GM21360 (cell line): ENCODE results near the gene RPS6KA4.

Source experiments
- ATAC-seq: cut with Tn5 transposase; IDR thresholded peaks from one replicate; pipeline ENCODE4 v1.9.1; 2021; ENCODE audit warnings: mild to moderate bottlenecking, moderate library complexity; ENCODE audit not compliant: unreplicated experiment

The RPS6KA4 gene

DNA sequence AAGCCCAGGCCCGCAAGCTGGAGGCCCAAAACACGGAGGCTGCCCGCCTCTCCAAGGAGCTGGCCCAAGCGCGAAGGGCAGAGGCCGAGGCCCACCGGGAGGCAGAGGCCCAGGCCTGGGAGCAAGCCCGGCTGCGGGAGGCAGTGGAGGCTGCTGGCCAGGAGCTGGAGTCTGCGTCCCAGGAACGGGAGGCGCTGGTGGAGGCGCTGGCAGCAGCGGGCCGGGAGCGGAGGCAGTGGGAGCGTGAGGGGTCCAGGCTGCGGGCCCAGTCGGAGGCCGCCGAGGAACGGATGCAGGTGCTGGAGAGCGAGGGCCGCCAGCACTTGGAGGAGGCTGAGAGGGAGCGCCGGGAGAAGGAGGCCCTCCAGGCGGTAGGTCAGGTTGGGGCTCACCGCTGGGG is 14.2 kb upstream of the RPS6KA4 start:
- ATAC-seq: no peak

DNA sequence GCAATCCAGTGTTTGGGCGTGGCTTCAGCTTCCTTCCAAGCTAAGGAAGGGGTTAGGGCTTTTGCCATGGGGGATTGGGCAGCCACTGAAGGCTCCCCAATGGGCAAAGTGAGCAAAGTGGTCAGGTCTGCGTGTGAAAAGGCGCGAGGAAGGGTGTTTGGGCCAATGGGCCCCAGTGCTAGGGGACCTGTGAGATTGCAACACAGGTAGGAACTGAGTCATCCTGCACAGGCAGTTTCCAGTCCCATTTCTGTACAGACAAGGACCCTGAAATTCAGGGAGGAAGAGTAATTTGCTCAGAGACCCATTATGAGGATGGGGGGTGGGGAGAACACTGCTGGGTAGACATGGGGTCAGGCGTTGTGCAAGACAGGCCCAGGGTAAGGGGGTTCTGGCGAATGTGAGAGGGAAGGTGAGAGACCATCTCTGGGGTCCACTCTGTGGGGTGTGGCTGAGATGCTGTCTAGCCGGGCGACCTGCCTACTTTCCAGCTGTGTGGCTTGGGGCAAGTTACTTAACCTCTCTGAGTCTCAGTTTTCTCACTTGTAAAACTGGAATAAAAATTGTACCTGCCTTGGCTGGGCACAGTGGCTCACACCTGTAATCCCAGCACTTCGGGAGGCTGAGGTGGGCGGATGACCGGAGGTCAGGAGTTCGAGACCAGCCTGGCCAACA is 11.6 kb upstream of the RPS6KA4 start:
- no peak for ATAC-seq

DNA sequence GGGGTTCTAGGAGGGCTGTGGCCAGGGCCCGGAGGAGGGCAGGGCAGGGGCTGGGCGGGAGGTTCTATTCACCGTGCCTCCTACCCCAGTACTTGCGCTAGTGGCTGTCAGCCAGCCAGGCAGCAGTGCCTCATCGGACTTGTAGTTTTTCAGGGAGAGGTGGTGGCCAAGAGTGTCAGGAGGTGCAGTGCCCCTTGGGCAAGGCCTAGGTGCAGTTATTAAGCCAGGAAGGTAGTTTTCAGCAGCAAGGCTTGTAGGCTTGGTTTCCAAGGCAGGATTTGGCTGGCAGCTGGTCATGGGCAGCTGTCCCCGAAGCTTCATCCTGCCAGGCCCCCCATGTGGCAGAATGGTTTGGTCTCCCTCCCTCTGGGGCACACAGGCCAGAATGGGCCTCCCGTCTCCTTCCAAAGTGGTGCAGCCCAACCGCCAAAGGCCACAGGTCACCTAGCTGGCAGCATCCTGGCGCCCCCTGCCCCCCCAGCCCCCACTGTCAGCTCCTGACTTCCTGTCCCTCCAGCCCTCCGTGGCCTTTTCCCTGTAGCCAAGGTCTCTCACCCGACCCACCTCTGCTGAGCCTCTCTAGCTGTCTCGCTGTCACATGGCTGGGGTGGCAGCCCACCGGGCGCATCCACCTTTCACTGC is 10.5 kb upstream of the RPS6KA4 start:
- ATAC-seq: no peak

DNA sequence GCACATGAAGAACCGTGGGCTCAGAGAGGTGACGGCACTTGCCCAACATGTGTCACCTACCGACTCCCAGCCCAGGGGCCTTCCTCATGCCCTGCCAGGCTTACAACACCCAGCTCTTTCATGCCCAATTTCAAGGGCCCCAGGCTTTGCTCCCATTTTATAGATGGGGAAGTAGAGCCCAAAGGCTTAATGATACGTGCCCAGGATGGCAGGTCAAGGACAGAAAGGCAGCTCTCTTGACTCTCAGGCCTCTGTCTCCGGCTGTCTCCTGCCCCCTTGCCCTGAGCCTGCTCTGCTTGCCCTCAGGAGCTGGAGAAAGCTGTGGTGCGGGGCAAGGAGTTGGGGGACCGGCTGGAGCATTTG is 10.0 kb upstream of the RPS6KA4 start:
- ATAC-seq: no peak

DNA sequence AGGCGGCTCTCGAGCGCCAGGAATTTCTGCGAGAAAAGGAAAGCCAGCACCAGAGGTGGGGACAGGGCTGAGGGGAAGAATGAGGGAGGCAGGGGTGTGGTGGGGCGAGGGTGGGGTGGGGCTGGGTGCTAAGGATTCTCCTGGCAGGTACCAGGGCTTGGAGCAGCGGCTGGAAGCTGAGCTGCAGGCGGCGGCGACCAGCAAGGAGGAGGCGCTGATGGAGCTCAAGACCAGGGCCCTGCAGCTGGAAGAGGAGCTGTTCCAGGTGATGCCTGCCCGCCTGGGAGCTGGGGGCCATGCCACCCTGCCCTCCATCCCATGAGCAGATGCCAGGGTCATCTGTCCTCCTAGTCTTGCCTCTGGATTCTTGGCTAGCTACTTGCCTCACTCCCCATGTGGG is 9.6 kb upstream of the RPS6KA4 start:
- ATAC-seq: no peak

DNA sequence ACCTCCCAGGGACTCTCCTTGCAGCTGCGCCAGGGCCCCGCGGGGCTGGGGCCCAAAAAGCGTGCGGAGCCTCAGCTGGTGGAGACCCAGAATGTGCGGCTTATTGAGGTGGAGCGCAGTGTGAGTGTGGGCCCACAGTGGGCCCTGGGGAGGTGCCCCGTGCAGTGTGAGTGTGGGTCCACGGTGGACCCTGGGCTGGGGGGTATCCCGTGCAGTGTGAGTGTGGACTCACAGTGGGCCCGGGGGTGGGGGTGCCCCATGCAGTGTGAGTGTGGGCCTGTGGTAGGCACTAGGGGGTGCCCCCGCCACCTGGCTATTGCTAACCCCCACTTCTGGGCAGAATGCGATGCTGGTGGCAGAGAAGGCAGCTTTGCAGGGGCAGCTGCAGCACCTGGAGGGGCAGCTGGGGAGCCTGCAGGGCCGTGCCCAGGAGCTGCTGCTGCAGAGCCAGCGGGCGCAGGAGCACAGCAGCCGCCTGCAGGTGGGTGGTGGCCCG is 7.8 kb upstream of the RPS6KA4 start:
- no peak for ATAC-seq

DNA sequence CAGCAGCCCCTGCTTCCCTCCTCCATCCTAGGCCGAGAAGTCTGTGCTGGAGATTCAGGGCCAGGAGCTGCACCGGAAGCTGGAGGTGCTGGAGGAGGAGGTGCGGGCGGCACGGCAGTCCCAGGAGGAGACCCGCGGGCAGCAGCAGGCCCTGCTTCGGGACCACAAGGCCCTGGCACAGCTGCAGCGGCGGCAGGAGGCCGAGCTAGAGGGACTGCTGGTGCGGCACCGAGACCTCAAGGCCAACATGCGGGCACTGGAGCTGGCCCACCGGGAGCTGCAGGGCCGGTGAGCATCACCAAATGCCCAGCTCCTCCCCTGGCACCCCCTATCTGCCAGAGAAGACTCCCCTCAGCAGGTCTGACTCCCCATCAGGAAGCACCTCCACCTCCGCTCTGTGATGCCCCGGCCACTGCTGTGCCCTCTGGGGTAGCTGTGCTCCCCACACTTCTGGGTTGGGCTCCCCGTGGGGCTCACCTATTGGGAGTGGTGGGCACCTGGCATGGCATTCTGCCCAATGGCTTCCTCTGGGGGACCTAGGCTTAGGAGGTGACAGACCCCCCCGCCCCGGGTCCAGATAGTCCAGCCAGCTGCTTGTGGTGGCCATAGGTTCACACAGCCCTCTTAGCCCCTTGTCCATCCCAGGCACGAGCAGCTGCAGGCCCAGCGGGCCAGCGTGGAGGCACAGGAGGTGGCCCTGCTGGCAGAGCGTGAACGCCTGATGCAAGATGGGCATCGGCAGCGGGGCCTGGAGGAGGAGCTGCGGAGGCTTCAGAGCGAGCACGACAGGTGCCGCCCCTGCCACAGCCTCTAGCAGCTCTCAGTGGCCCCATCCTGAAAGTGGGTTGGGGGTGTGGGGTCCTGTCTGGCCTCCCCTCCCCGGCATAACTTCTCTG is 6.6 kb upstream of the RPS6KA4 start:
- ATAC-seq: no peak

DNA sequence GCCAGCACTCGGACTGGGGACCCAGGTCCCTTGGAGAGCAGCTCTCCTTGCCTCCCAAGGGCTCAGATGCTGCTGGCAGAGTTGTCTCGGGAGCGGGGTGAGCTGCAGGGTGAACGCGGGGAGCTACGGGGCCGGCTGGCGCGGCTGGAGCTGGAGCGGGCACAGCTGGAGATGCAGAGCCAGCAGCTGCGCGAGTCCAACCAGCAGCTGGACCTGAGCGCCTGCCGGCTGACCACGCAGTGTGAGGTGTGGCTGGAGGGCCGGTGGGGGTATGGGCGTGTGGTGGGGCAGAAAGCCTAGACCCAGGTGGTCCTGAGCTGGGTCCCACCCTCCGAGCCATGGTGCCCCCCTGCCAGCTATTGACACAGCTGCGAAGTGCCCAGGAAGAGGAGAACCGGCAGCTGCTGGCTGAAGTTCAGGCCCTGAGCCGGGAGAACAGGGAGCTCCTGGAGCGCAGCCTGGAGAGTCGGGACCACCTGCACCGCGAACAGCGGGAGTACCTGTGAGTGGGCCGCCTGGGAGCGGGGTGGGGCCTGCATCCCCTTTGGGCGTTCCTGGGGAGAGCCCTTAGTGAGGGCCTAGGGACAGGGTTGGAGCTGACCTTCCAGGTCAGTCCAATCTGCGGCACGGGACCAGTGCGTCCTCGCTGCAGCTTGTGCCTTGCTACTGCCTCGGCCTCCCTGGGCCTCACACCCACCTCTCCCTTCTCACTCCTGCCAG is 5.8 kb upstream of the RPS6KA4 start:
- no peak for ATAC-seq

DNA sequence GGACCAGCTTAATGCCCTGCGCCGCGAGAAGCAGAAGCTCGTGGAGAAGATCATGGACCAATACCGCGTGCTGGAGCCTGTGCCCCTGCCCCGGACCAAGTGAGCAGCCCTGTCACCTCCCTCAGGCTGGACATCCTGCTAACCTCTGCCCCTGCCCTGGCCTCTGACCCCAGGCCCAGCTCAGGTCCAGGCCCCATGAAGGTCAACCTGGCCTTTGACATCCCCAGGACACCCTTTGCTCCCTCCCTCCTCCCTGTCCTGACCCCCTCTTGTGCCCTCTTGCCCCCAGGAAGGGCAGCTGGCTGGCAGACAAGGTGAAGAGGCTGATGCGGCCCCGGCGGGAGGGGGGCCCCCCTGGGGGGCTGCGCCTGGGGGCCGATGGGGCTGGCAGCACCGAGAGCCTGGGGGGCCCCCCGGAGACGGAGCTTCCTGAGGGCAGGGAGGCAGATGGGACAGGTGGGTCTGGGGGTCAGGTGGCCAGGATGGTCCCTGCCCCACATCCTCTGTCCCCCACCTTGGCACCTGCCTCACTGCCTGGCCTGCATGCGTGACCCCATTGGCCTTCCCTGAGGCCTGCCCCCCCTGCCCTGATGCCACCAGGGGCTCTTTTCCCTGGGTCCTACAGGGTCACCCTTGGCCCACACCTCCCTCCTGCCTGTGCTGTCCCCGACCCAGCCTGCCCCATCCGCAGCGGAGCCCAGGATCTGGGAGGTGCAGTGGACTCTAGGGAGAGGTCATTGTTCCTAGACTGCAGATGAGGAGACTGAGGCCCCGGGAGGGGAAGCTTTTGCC is 5.1 kb upstream of the RPS6KA4 start:
- ATAC-seq: no peak

DNA sequence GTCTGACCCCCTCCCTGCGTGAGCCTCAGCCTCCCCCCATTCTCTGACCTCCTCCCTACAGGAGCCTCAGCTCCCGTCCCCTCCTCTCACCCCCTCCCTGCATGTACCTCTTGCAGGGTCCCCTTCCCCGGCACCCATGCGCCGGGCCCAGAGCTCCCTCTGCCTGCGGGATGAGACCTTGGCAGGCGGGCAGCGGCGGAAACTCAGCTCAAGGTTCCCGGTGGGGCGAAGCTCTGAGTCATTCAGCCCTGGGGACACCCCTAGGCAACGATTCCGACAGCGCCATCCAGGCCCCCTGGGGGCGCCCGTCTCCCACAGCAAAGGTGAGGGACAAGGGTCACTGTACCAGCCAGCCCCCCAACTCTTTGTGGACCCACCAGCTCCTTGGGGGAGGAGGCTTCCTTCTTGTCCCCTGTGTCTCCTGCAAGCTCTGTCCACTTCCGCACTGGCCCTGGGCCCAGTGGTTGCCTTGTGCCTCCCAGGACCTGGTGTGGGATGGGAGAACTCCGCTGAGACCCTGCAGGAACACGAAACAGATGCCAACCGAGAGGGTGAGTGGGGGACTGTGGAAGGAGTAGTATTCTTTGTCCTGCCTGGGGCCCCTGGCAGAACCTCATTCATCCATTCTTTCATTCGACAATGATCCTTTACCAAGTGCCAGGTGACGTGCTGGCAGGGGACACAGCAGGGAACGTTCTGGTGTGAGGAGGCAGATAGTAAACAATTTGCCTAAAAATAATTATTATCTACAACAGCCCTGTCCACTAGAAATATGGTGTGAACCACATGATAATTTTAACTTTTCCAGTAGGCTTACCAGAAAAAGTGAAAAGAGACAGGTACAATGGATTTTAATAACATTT is 3.7 kb upstream of the RPS6KA4 start:
- ATAC-seq: no peak

DNA sequence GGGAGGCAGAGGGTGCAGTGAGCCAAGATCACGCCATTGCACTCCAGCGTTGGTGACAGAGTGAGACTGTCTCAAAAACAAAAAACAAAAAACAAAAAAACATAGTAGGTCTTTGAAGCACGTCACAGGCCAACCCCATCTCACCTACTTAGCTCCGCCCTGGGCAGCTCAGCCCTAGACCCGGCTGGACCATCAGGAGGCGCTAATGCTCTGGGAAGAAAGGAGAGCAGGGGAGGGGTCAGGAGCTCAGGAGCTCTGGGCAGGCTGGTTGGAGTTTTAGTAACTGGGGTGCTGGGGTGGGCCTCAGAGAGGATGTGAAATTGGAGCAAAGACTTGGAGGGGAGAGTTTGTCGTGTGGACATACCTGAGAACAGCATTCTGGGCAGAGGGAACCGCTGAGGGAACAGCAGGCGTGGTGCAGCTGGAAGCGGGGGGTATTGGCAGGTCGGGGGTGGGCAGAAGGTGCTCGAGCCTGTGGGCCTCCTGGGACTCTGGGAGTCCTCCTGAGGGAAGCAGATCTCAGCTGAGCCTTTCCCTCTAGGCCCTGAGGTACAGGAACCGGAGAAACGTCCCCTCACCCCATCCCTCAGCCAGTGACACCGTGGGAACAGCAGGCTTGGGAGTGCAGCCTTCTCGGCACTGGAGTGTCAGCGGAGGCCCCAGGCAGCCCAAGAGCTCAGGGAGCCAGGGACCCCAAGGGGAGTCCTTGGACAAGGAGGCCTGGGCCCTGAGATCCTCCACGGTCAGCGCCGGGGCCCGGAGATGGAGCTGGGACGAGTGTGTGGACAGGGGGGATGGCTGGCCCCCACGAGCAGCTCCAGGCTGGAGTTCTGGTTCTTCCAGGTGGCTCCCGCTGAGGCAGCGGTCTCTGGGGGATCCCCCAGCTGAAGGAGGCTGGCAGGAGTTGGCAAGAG is 2.2 kb upstream of the RPS6KA4 start:
- ATAC-seq: no peak

DNA sequence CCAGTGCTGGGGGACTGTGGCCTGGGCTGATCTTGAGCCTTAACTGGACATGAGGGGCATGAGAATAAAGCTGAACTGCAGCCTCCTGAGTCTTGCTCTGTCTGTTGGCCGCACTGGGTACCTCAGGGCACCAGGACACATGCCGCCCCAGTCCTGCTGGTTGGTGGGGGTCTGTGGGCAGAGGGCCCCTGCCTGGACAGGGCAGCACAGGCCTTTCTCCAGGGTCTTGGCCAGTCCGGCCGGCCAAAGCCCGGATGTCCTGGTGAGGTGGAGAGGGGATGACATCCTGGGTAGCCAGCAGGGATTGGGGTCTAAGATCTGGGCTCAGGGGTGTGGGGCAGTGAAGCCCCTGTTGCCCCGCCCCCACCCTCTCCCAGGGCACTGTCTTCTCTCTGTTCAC is 1.5 kb upstream of the RPS6KA4 start:
- no peak for ATAC-seq

DNA sequence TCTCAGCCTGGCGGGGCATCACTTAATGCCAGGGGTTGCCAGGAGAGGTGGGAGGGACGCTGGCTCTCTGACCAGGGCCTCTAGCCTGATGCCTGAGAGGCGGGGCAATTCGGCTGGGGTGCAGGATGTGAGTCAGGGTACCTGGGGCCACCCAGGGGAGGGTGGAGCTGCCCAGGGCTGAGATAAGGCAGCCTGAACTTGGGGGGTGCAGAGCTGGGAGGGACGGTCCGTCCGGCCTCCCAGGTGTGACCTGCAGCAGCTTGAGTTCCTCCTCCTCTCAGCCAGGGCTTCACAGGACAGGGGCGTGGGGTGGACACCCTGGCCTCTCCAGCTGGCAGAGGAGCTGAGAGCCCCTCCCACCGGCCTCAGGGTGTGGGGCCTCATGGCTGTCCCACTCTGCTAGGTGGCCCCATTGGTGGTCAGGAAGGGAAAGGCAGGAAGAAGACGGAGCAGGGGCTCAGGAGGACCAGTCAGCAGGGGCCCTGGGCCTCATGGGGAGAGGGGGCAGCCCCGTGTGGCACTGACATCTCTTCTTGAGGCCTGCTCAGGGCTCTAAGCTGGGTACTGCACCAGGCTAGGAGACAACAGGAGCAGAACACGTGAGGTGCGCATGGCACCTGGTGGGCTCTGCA is 942 bp upstream of the RPS6KA4 start:
- no peak for ATAC-seq

DNA sequence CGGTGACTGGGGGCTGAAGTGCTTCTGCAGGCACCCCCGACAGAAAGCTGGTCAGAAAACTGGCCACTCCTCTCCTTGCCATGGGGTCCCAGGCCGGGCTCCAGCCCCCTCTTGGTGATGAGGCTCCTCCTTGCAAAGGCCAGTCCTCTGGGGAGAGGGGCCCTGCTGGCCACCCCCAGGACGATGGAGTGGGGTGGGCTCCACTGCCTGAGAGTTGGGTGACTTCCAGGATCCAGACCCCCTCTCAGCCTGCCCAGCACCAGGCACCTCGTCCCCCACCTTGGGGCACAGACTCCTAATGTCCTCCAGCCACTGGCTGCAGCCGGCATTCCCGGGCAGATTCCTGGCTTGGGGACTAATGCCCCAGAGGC is 441 bp upstream of the RPS6KA4 start:
- ATAC-seq: no peak

DNA sequence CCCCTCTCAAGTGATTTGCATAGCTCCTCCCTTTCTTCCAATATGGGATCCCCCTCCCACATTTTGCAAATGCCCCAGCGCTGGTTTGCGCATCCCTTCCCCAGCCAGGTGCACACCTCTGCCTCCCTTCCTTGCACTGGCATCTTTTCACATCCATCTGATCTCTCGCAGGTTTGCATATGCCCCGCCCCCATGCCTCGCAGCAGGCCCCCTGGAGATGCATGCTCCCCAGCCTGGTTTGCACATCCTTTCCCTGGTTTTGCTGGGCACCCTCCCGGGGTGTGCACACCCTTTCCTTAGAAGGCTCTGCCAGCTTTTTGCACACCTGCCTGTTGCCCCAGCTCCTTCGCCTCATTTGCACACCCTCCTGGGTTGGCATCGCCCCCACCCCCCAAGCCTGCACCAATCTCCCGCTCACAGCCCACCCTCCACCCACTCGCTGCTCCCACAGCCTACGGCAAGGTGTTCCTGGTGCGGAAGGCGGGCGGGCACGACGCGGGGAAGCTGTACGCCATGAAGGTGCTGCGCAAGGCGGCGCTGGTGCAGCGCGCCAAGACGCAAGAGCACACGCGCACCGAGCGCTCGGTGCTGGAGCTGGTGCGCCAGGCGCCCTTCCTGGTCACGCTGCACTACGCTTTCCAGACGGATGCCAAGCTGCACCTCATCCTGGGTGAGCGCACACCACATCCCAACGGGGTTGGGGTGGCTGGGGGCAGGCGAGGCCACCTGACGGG is 917 bp downstream of the RPS6KA4 start:
- ATAC-seq: no peak

DNA sequence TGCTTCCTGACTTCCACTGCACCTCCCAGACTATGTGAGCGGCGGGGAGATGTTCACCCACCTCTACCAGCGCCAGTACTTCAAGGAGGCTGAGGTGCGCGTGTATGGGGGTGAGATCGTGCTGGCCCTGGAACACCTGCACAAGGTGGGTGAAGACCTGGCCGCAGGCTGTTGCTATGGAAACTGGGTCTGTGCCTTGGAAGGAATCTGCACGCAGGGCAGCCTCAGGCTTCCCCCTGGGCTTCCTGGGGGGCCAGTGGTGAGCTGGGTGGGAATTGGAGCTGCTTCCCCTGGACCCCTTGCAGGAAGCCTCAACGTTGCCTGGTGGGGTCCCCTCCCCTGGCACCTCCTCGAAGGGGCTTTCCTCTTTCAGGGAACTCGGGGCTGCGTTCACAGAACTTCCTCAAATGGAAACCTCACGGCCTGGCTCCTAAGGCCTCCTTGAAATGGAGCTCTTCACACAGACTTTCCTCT is 1.5 kb downstream of the RPS6KA4 start:
- no peak for ATAC-seq

DNA sequence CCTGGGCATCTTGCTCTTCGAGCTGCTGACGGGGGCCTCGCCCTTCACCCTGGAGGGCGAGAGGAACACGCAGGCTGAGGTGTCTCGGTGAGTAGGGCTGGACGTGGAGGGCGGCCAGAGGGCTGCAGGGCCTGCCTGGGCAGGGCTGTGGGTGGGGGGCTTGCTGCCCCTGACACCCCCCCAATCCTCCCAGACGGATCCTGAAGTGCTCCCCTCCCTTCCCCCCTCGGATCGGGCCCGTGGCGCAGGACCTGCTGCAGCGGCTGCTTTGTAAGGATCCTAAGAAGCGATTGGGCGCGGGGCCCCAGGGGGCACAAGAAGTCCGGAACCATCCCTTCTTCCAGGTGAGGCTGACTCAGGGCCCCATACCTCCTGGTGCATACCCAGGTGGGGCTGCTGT is 2.7 kb downstream of the RPS6KA4 start:
- ATAC-seq: no peak
